ENCODE measurements around the gene BIK.

DNA sequence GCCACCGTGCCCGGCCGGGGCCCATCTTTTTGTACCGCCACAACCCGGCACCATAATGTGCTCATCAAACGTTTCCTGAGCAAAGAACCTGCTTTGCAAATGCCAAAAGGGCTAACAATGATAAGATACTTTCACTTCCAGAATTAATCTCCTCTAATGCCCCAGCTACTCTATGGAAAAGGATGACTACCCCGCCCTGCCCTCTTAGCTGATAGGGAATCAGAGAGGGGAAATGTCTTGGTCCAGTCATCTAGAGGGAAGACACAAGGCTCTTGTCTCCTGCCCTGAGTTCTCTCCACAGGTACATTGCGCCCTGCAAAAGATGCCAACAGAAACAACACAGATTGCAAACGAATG lies 21.9 kb upstream of the BIK start:
- TF ChIP-seq NFE2L1 (CRISPR knock-in tag; IDR thresholded peaks at IDR 0.05), result no peak
- TF ChIP-seq, protein P1, sequence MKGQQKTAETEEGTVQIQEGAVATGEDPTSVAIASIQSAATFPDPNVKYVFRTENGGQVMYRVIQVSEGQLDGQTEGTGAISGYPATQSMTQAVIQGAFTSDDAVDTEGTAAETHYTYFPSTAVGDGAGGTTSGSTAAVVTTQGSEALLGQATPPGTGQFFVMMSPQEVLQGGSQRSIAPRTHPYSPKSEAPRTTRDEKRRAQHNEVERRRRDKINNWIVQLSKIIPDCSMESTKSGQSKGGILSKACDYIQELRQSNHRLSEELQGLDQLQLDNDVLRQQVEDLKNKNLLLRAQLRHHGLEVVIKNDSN (CRISPR knock-in tag; IDR thresholded peaks at IDR 0.05), result no peak
- TF ChIP-seq, protein P2, sequence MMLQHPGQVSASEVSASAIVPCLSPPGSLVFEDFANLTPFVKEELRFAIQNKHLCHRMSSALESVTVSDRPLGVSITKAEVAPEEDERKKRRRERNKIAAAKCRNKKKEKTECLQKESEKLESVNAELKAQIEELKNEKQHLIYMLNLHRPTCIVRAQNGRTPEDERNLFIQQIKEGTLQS (CRISPR knock-in tag; conservative IDR thresholded peaks at IDR 0.05), result no peak
- TF ChIP-seq, protein P3, sequence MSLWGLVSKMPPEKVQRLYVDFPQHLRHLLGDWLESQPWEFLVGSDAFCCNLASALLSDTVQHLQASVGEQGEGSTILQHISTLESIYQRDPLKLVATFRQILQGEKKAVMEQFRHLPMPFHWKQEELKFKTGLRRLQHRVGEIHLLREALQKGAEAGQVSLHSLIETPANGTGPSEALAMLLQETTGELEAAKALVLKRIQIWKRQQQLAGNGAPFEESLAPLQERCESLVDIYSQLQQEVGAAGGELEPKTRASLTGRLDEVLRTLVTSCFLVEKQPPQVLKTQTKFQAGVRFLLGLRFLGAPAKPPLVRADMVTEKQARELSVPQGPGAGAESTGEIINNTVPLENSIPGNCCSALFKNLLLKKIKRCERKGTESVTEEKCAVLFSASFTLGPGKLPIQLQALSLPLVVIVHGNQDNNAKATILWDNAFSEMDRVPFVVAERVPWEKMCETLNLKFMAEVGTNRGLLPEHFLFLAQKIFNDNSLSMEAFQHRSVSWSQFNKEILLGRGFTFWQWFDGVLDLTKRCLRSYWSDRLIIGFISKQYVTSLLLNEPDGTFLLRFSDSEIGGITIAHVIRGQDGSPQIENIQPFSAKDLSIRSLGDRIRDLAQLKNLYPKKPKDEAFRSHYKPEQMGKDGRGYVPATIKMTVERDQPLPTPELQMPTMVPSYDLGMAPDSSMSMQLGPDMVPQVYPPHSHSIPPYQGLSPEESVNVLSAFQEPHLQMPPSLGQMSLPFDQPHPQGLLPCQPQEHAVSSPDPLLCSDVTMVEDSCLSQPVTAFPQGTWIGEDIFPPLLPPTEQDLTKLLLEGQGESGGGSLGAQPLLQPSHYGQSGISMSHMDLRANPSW (CRISPR knock-in tag; conservative IDR thresholded peaks at IDR 0.05; ENCODE audit: low read depth), result no peak
- TF ChIP-seq, protein P4, sequence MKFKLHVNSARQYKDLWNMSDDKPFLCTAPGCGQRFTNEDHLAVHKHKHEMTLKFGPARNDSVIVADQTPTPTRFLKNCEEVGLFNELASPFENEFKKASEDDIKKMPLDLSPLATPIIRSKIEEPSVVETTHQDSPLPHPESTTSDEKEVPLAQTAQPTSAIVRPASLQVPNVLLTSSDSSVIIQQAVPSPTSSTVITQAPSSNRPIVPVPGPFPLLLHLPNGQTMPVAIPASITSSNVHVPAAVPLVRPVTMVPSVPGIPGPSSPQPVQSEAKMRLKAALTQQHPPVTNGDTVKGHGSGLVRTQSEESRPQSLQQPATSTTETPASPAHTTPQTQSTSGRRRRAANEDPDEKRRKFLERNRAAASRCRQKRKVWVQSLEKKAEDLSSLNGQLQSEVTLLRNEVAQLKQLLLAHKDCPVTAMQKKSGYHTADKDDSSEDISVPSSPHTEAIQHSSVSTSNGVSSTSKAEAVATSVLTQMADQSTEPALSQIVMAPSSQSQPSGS (CRISPR knock-in tag; IDR thresholded peaks at IDR 0.05; ENCODE audit: borderline replicate concordance, low read depth), result no peak
- TF ChIP-seq, protein P5, sequence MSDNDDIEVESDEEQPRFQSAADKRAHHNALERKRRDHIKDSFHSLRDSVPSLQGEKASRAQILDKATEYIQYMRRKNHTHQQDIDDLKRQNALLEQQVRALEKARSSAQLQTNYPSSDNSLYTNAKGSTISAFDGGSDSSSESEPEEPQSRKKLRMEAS (CRISPR knock-in tag; IDR thresholded peaks at IDR 0.05), result no peak
- TF ChIP-seq NR2C2 (CRISPR knock-in tag; IDR thresholded peaks at IDR 0.05), result no peak
- TF ChIP-seq, protein P6, sequence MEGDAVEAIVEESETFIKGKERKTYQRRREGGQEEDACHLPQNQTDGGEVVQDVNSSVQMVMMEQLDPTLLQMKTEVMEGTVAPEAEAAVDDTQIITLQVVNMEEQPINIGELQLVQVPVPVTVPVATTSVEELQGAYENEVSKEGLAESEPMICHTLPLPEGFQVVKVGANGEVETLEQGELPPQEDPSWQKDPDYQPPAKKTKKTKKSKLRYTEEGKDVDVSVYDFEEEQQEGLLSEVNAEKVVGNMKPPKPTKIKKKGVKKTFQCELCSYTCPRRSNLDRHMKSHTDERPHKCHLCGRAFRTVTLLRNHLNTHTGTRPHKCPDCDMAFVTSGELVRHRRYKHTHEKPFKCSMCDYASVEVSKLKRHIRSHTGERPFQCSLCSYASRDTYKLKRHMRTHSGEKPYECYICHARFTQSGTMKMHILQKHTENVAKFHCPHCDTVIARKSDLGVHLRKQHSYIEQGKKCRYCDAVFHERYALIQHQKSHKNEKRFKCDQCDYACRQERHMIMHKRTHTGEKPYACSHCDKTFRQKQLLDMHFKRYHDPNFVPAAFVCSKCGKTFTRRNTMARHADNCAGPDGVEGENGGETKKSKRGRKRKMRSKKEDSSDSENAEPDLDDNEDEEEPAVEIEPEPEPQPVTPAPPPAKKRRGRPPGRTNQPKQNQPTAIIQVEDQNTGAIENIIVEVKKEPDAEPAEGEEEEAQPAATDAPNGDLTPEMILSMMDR (IDR thresholded peaks at IDR 0.05), result no peak

Measured in WTC11 (cell line).